WTC11 (cell line): ENCODE measurements around the gene ZNF407. TPM values are rescaled to one million over a fixed set of nuclear protein-coding genes. Genes with fewer than 3 reads are reported as not detected.

Experiments
- ATAC-seq: fragments of 200-7000 bp; cut with Tn5 transposase; 2 replicates; pipeline ENCODE4 v1.10.0; 2021; ENCODE audit warnings: mild to moderate bottlenecking, moderate library complexity
- CTCF ChIA-PET: fragments of 300-600 bp; sonication (Branson Sonifier 250); formaldehyde crosslinking; loops from one replicate; lab custom pipeline; 2021; ENCODE audit warnings: antibody characterized with exemption; lab: Charles Lee
- POLR2A ChIA-PET: fragments of 350-600 bp; sonication (Branson Sonifier 250); formaldehyde crosslinking; loops from one replicate; lab custom pipeline; 2021; ENCODE audit warnings: antibody characterized with exemption; lab: Charles Lee
- DNase-seq: peaks from one replicate; pipeline ENCODE4 v3.0.0; 2021; ENCODE audit warnings: low spot score
- H3K27ac Mint-ChIP-seq: 2 replicates; pipeline ENCODE4 v1.8.0; 2021; ENCODE audit warnings: mixed read lengths
- H3K27me3 Mint-ChIP-seq: 2 replicates; pipeline ENCODE4 v1.8.0; 2021; ENCODE audit warnings: low read depth, mild to moderate bottlenecking, moderate library complexity, mixed read lengths
- H3K36me3 Mint-ChIP-seq: 2 replicates; pipeline ENCODE4 v1.8.0; 2021; ENCODE audit warnings: mixed read lengths
- H3K4me1 Mint-ChIP-seq: 2 replicates; pipeline ENCODE4 v1.8.0; 2022; ENCODE audit warnings: mixed read lengths
- H3K4me3 Mint-ChIP-seq: 2 replicates; pipeline ENCODE4 v1.8.0; 2021; ENCODE audit warnings: mild to moderate bottlenecking, moderate library complexity, mixed read lengths
- H3K9me3 Mint-ChIP-seq: 2 replicates; pipeline ENCODE4 v1.8.0; 2021; ENCODE audit warnings: mixed read lengths
- CREB1 ChIP-seq: sonication (generic); formaldehyde crosslinking; IDR thresholded peaks from 2 replicates; pipeline ENCODE4 v1.8.0; 2023; ENCODE audit warnings: mild to moderate bottlenecking, missing genetic modification reagents
- CREM ChIP-seq: sonication (generic); formaldehyde crosslinking; IDR thresholded peaks from 2 replicates; pipeline ENCODE4 v1.8.1; 2022; ENCODE audit warnings: mild to moderate bottlenecking, missing genetic modification reagents, moderate library complexity
- ESRRA ChIP-seq: sonication (generic); formaldehyde crosslinking; IDR thresholded peaks from 2 replicates; pipeline ENCODE4 v1.8.1; 2022; ENCODE audit warnings: mild to moderate bottlenecking, missing genetic modification reagents, borderline replicate concordance
- FOXK1 ChIP-seq: sonication (generic); formaldehyde crosslinking; IDR thresholded peaks from 2 replicates; pipeline ENCODE4 v1.8.0; 2022; ENCODE audit warnings: mild to moderate bottlenecking, moderate library complexity, missing genetic modification reagents
- GTF2I ChIP-seq: fragments of 250-450 bp; sonication (Bioruptor Pico); conservative IDR thresholded peaks from 2 replicates; pipeline ENCODE4 v1.4.0; 2021; ENCODE audit warnings: mild to moderate bottlenecking
- HMGXB4 ChIP-seq: sonication (generic); formaldehyde crosslinking; IDR thresholded peaks from 2 replicates; pipeline ENCODE4 v1.8.1; 2023; ENCODE audit warnings: mild to moderate bottlenecking, moderate library complexity, missing genetic modification reagents
- NFE2L1 ChIP-seq: sonication (generic); formaldehyde crosslinking; IDR thresholded peaks from 2 replicates; pipeline ENCODE4 v1.8.1; 2023; ENCODE audit warnings: missing genetic modification reagents
- NFYB ChIP-seq: sonication (generic); formaldehyde crosslinking; conservative IDR thresholded peaks from 2 replicates; pipeline ENCODE4 v1.8.0; 2022; ENCODE audit warnings: low read depth, missing genetic modification reagents
- NR3C1 ChIP-seq: sonication (generic); formaldehyde crosslinking; conservative IDR thresholded peaks from 2 replicates; pipeline ENCODE4 v1.8.1; 2023; ENCODE audit warnings: low read depth, mild to moderate bottlenecking, missing genetic modification reagents
- OVOL2 ChIP-seq: fragments of 250-450 bp; sonication (Bioruptor Pico); IDR thresholded peaks from 2 replicates; pipeline ENCODE4 v1.9.0; 2021; ENCODE audit warnings: mild to moderate bottlenecking, borderline replicate concordance
- PRDM15 ChIP-seq: sonication (generic); formaldehyde crosslinking; IDR thresholded peaks from 2 replicates; pipeline ENCODE4 v1.8.0; 2022; ENCODE audit warnings: missing genetic modification reagents
- PRRX2 ChIP-seq: fragments of 250-450 bp; sonication (Bioruptor Pico); IDR thresholded peaks from 2 replicates; pipeline ENCODE4 v1.8.0; 2021; ENCODE audit warnings: mild to moderate bottlenecking
- SMAD4 ChIP-seq: sonication (generic); formaldehyde crosslinking; IDR thresholded peaks from 2 replicates; pipeline ENCODE4 v1.8.0; 2022; ENCODE audit warnings: mild to moderate bottlenecking, missing genetic modification reagents
- ZNF138 ChIP-seq: sonication (generic); formaldehyde crosslinking; conservative IDR thresholded peaks from 2 replicates; pipeline ENCODE4 v1.8.1; 2022; ENCODE audit warnings: mild to moderate bottlenecking, moderate library complexity, missing genetic modification reagents
- ZNF263 ChIP-seq: sonication (generic); formaldehyde crosslinking; IDR thresholded peaks from 2 replicates; pipeline ENCODE4 v1.8.1; 2022; ENCODE audit warnings: low read depth, mild to moderate bottlenecking, moderate library complexity, missing genetic modification reagents
- ZNF416 ChIP-seq: fragments of 250-450 bp; sonication (Bioruptor Pico); IDR thresholded peaks from 2 replicates; pipeline ENCODE4 v1.9.0; 2021; ENCODE audit warnings: mild to moderate bottlenecking, inconsistent platforms
- total RNA-seq: library from RNA; stranded (reverse); gene quantifications from 3 replicates; pipeline ENCODE4 v1.2.3, GENCODE V29; 2021
- TF ChIP-seq, protein P1 (sequence below): sonication (generic); formaldehyde crosslinking; IDR thresholded peaks from 2 replicates; pipeline ENCODE4 v1.8.1; 2023; ENCODE audit warnings: mild to moderate bottlenecking, missing genetic modification reagents
- TF ChIP-seq, protein P2 (sequence below): sonication (generic); formaldehyde crosslinking; IDR thresholded peaks from 2 replicates; pipeline ENCODE4 v1.8.0; 2022; ENCODE audit warnings: mild to moderate bottlenecking, missing genetic modification reagents

The ZNF407 gene
- total RNA-seq, 1 experiment from 2014 or later: 6.5 TPM

DNA sequence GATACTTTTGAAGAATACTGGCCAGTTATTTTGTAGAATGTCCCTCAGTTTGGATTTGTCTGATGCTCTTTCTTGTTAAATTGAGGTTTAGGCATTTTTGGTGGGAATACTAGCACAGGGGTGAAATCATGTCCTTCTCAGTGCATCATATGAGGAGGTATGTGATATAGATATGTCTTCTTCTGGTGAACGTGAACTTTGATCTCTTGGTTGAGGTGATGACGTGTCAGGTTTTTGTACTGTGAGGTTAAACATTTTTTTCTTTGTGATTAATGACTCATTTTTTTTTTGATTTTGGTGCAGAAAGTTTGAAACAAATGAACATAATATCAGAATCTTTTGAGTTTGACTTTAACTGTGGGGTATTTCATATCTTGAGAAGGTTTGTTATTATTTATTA, 11.0 kb downstream of the ZNF407 start (continued):
- TF ChIP-seq HMGXB4 (CRISPR knock-in tag) (no peak), CREB1 (CRISPR knock-in tag) (no peak), CREM (CRISPR knock-in tag) (no peak), NFE2L1 (CRISPR knock-in tag) (no peak), ZNF138 (CRISPR knock-in tag) (no peak)
- TF ChIP-seq, protein P1, sequence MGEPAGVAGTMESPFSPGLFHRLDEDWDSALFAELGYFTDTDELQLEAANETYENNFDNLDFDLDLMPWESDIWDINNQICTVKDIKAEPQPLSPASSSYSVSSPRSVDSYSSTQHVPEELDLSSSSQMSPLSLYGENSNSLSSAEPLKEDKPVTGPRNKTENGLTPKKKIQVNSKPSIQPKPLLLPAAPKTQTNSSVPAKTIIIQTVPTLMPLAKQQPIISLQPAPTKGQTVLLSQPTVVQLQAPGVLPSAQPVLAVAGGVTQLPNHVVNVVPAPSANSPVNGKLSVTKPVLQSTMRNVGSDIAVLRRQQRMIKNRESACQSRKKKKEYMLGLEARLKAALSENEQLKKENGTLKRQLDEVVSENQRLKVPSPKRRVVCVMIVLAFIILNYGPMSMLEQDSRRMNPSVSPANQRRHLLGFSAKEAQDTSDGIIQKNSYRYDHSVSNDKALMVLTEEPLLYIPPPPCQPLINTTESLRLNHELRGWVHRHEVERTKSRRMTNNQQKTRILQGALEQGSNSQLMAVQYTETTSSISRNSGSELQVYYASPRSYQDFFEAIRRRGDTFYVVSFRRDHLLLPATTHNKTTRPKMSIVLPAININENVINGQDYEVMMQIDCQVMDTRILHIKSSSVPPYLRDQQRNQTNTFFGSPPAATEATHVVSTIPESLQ: no peak

DNA sequence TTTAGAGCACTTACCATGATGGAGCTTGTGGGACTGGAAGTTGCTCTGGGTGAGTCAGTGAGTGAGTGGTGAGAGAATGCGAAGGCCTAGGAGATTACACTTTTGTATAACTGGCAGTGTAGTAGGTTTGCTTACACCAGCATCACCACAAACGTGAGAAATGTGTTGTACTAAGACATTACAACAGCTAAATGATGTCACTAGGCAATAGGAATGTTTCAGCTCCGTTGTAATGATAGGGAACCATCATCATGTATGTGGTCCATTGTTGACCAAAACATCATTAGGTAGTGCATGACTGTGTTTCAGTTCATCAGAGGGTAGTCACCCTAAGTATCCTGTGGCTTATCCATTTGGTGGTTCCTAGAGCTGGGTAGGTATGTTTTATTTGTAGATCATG, 11.9 kb downstream of the ZNF407 start:
- Mint-ChIP-seq H3K4me3 (no peak overlapping the region), H3K4me1 (no peaks in the 10 kb centered on the region), H3K9me3 (peaks cover 4% of the 10 kb centered on the region; the same call in 1 of the 2 replicates), H3K27ac (no peak overlapping the region), H3K27me3 (no peaks in the 10 kb centered on the region), H3K36me3 (no peaks in the 10 kb centered on the region; the same call in 1 of the 2 replicates)
- ChIA-PET CTCF (no interaction called here), POLR2A (no interaction called here)
- DNase-seq (no peak), ATAC-seq (no peak)
- TF ChIP-seq NFYB (CRISPR knock-in tag) (no peak), NFE2L1 (CRISPR knock-in tag) (no peak), FOXK1 (CRISPR knock-in tag) (no peak), OVOL2 (CRISPR knock-in tag) (no peak), SMAD4 (CRISPR knock-in tag) (no peak), ZNF138 (CRISPR knock-in tag) (no peak), PRDM15 (CRISPR knock-in tag) (no peak), GTF2I (CRISPR knock-in tag) (no peak), ZNF263 (CRISPR knock-in tag) (no peak), NR3C1 (CRISPR knock-in tag) (no peak), ZNF416 (no peak), ESRRA (no peak), PRRX2 (CRISPR knock-in tag) (no peak)
- TF ChIP-seq, protein P1: no peak
- TF ChIP-seq, protein P2, sequence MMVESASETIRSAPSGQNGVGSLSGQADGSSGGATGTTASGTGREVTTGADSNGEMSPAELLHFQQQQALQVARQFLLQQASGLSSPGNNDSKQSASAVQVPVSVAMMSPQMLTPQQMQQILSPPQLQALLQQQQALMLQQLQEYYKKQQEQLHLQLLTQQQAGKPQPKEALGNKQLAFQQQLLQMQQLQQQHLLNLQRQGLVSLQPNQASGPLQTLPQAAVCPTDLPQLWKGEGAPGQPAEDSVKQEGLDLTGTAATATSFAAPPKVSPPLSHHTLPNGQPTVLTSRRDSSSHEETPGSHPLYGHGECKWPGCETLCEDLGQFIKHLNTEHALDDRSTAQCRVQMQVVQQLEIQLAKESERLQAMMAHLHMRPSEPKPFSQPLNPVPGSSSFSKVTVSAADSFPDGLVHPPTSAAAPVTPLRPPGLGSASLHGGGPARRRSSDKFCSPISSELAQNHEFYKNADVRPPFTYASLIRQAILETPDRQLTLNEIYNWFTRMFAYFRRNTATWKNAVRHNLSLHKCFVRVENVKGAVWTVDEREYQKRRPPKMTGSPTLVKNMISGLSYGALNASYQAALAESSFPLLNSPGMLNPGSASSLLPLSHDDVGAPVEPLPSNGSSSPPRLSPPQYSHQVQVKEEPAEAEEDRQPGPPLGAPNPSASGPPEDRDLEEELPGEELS: no peak
